GM10847 (cell line): ENCODE results near the gene TMEM106C.

Source experiments
- POLR2A ChIP-seq: IDR thresholded peaks from 2 replicates; pipeline ENCODE4 v1.6.1; 2011; ENCODE audit not compliant: insufficient read length; ENCODE audit errors: extremely low read depth

TMEM106C gene

DNA sequence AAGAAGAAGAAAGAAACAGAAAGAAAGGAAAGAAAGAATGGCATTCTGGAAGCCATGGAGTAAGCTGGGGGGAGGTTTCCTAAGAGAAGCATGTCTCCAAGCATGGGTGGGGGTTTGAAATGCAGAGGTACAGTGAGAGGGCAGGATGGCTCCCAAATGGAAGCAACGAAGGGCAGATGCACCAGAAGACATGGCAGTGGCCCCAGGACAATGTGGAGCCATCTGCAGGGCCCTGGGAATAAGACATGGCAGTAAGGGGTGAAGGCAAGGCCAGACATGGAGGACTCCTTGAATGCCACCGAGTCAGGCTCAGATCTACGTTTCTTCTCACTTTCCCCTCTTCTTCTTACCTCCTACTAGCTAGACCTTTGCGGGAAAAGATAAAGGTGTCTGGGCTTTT, 45.6 kb downstream of the TMEM106C start:
- no peak for TF ChIP-seq POLR2A

DNA sequence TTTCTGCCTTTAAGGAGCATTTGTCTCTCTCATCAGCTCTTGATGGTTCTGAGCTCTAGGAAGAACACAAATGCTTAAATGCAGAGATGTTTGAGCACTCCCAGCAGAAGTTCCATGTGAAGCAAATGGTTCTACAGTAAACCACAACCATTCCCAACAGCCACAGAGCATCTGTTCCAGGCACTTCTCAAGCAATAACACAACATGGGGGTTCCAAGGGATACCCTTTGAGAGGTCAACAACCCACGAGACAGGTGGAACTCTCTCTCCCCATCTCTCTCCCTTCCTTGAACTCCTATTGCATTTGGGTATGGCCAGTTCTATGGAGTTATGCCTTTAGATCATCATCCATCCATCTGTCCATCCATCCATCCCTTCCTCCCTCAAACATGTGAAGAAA, 46.1 kb downstream of the TMEM106C start:
- no peak for TF ChIP-seq POLR2A

DNA sequence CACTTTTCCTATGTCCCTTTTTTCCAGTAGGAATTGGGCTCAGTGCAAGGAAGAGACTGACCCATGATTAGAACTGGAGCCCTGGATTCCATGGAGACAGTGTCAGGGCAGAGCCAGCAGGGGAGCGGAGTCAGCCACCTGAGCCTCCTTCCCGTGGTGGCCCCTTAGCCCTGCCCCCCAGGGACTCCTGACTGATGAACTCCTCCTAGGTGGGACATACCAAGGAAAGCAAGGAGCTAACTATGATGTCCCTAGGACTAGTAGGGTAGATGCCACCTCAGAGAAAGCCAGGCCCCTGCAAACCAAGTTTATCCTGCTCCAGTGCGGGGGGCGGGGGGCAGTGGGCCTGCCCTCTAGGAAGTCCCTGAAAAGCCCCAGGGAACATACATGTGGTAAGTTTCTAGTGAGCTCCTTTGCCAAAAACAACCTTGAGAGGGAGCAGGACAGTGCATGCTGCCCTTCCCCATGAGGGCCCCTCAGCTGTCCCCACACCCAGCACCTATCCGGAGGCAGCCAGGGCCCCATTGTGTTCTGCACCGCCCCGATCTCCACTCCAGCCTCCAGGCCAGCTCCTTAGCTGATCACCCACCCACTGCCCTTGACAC, 47.1 kb downstream of the TMEM106C start:
- no peak for TF ChIP-seq POLR2A

DNA sequence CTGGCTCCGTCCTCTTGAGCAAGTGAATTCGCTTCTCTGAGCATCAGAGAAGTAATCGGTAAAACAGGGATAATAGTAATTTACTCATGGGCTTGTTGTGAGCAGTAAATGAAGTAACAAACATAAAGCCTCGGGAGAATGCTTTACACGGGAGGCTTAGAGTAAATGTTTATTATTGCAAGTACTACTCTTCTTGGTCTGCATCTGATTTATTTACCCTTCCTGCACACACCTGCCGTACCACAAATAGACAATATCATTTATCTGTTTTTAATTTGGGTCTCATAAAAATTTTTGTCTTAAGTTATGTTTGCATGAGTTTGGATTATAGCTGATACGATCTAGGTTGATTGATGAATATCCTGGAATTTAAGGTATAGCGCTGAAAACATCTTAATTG, 48.7 kb downstream of the TMEM106C start:
- no peak for TF ChIP-seq POLR2A

DNA sequence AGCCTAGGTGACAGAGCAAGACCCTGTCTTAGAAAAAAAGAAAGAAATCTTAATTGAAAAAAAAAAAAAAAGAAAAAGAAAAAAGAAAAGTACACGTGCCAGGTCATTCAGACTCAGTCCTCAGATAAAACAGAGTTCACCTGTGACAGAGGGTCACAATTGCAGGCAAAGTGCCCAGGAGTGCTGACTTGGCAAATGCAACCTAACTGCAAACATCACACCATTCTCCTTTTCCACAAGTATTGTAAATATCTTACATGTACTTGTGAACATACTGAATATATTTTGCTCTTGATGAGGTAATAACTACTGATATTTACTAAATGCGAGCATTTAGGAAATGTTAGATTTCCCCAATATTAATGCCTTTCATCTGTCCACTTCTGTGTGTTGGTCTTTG, 49.9 kb downstream of the TMEM106C start:
- no peak for TF ChIP-seq POLR2A

DNA sequence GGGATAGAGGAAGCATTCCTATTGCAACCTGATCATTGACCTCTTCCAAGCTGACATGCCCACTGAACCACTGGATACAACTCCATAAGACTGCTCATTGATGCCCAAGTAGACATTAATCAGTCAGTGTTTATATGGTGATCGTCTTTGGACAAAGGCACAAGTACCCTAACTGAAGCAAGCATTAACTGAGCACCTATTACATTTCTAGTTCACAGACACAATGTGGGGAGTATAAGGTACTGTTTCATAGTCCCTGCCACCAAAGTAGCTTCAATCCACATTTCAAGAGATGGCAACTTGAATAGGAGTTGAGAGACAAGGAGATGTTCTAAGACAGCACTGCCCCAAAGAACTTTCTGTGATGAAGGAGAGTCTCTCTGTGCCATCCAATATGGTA, 51.7 kb downstream of the TMEM106C start:
- no peak for TF ChIP-seq POLR2A

DNA sequence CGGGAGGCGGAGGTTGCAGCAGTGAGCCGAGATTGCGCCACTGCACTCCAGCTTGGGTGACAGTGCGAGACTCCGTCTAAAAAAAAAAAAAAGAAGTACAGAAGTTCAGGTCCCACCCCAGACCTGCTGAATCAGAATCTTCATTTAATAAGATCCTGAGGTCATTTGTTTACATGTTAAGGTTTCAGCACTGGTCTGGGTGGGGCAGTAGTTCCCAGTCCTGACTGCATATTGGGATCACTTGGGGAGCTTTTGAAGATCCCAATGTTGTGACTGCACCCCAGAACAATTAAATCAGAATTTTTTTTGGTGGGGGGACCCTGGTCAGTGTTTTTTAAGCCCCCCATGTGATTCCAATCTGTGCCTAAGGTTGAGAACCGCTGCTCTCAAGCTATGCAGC, 52.6 kb downstream of the TMEM106C start:
- no peak for TF ChIP-seq POLR2A

DNA sequence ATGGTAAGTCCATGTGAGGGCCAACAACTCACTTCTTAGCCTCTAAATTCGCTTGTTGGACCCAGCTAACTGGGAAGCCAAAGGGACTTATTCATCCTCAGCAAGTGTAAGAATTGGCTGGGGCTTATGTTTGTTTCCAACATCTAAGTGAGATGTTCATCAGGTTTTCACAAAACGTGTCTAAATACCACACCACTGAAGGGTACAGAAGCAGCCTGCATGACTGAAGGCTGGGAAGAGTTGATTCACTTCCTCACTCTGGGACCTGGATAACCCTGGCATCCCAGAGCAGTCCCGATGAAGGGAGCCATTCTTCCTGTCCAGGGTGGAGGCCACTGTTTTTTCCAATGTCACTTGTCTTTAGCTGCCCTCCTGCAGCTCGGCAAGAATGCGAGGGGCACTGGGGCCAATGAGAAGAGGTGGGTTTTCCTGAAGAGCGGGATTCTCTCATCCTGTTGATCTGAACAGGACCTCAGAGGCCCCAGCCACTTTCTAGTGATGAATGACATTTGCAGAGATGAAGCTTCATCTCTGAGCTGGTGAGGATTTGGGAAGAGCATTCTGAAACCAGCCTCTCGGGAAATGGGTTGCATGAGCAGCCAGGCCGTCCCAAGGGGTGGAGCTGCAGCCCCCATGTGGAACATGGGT, 53.1 kb downstream of the TMEM106C start:
- TF ChIP-seq POLR2A: no peak

DNA sequence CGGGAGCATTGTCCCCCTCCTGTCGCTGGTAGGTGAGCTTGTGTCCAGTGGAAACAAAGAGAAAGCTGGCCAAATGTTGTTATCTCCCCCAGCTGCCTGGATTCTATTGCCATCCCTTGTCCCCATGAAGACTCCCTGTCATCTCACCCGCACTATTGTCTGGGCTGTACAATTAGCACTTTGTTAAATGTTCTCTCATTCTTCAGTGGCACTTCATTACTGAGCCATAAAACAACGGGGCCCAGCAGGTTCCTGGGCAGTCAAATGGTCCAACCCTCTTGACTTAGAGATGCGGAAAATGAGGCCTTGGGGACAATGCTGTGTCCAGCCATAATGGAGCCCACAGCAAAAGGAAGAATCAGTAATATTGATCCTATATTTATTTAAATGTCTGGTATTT, 54.1 kb downstream of the TMEM106C start:
- no peak for TF ChIP-seq POLR2A

DNA sequence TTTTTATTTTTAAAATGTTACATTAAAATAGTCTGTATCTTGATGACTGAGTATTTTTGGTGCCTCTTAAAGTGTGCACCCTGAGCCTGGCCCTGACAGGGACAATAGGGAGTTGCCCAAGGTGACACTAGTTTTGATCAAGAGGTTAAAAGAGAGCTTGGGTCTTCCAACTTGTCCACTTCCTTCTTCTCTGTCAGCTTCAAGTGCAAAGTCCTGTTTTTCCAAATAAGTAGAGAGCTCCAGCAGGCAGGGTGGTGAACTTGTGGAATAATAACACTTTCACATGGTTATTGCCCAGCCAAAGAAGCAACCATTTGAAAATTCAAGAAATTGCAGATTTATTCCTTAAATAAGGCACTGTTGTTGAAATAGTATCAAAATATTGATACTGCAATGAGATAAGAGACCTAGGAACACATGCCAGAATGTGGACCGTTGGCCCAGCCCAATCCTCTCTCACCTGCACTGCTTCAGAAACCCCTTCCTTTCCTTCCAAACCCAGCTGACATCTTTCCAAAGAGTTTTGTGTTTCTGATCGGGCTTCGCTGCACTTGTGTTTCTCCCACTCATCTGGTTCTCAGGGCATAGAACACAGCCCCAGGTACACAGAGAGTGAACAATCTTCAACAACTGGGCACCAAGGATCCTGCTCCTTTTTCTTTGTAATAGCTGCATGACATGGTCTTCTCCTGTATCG, 54.7 kb downstream of the TMEM106C start:
- TF ChIP-seq POLR2A: no peak
